Hypothalamus (tissue), 51 donors: ENCODE measurements around the gene UBIAD1.

ENCODE experiments used
- DNase-seq, 51 donors: peaks; one replicate each; lab custom pipeline; 2025; lab: John Stamatoyannopoulos, UW

Gene UBIAD1

GRCh38 chr1:11308699-11309224 lies 35.8 kb downstream of the UBIAD1 start:
- DNase-seq: no peak

- no peak for DNase-seq
Observed at GRCh38 chr1:11309385-11309784, 36.4 kb downstream of the UBIAD1 start.

- DNase-seq: no peak
Observed at GRCh38 chr1:11311816-11312755, 39.1 kb downstream of the UBIAD1 start.

- peak in 7 of 51 donors; percentile 1 to 26 (median 13) for DNase-seq
Observed at GRCh38 chr1:11314959-11315358, 42.0 kb downstream of the UBIAD1 start.

- peak in 6 of 51 donors; percentile 8 to 34 (median 14) for DNase-seq
Observed at GRCh38 chr1:11316701-11317100, 43.7 kb downstream of the UBIAD1 start.

- no peak for DNase-seq
Observed at GRCh38 chr1:11318982-11319381, 46.0 kb downstream of the UBIAD1 start.

- peak in 7 of 51 donors; percentile 9 to 24 (median 15) for DNase-seq
Observed at GRCh38 chr1:11320153-11320936, 47.3 kb downstream of the UBIAD1 start.

GRCh38 chr1:11321656-11322491 lies 48.9 kb downstream of the UBIAD1 start:
- DNase-seq: no peak

- DNase-seq: no peak
Observed at GRCh38 chr1:11324567-11325165, 51.7 kb downstream of the UBIAD1 start.

- no peak for DNase-seq
Observed at GRCh38 chr1:11326070-11326469, 53.1 kb downstream of the UBIAD1 start.

- no peak for DNase-seq
Observed at GRCh38 chr1:11328444-11328843, 55.4 kb downstream of the UBIAD1 start.

- DNase-seq: no peak
Observed at GRCh38 chr1:11330411-11330810, 57.4 kb downstream of the UBIAD1 start.

- peak in 1 of 51 donors; percentile 24 for DNase-seq
Observed at GRCh38 chr1:11331036-11331944, 58.3 kb downstream of the UBIAD1 start.

- no peak for DNase-seq
Observed at GRCh38 chr1:11331945-11332546, 59.0 kb downstream of the UBIAD1 start.

GRCh38 chr1:11333631-11334030 lies 60.6 kb downstream of the UBIAD1 start:
- DNase-seq: no peak

GRCh38 chr1:11334261-11334804 lies 61.3 kb downstream of the UBIAD1 start:
- DNase-seq: no peak

- DNase-seq: no peak
Observed at GRCh38 chr1:11334821-11335220, 61.8 kb downstream of the UBIAD1 start.

- no peak for DNase-seq
Observed at GRCh38 chr1:11335417-11336056, 62.5 kb downstream of the UBIAD1 start.
